ENCODE measurements around the gene BRD3. TPM values are rescaled to one million over a fixed set of nuclear protein-coding genes. Genes with fewer than 3 reads are reported as not detected.

The BRD3 gene
- total RNA-seq, 1 experiment from 2014 or later = 40.7 TPM

GRCh38 chr9:134063571-134064450, 4.0 kb downstream of the BRD3 start:
- RAD21 ChIA-PET (ENCODE audit: low non-redundant PET in 1 of 2, low total read pairs in 2 of 2, uncharacterized antibody in 2 of 2, unreplicated experiment in 2 of 2) = no interaction called here
- POLR2A ChIA-PET = no interaction called here
- CTCF ChIA-PET = no interaction called here

More at GRCh38 chr9:134063571-134064450, 4.0 kb downstream of the BRD3 start:
- H3K27ac ChIP-seq (ENCODE audit: low read depth, low read length) = no peak overlapping the region
- BruUV-seq (replicated peaks) = no TSS peak
- intact Hi-C loops (cut with micrococcal nuclease) = no loop called here
- no peak overlapping the region for H3K4me3 ChIP-seq (replicated peaks in 1 of 2; ENCODE audit: low read depth in 1 of 2, low read length in 2 of 2)
- no peaks in the 10 kb centered on the region for H3K9me2 ChIP-seq (ENCODE audit: insufficient read depth)
- TF ChIP-seq EZH2phosphoT487 (IDR thresholded peaks at IDR 0.05; ENCODE audit: borderline replicate concordance) (no peak), ZNF274 (IDR thresholded peaks at IDR 0.05; ENCODE audit: low read depth, low read length) (no peak), SRF (IDR thresholded peaks at IDR 0.05; ENCODE audit: low read depth) (no peak), MAX (IDR thresholded peaks at IDR 0.05) (no peak), CBX3 (IDR thresholded peaks at IDR 0.05; ENCODE audit: low read depth) (no peak), ZBTB33 (IDR thresholded peaks at IDR 0.05; ENCODE audit: extremely low read depth, insufficient replicate concordance, low read length) (no peak), EZH2 (IDR thresholded peaks at IDR 0.05) (no peak), TCF7L2 (IDR thresholded peaks at IDR 0.05; ENCODE audit: borderline replicate concordance, extremely low read depth, insufficient read depth, insufficient read length) (no peak), SP1 (IDR thresholded peaks at IDR 0.05; ENCODE audit: low read depth) (no peak), CTCF (IDR thresholded peaks at IDR 0.05 in 2 of 3, conservative IDR thresholded peaks at IDR 0.05 in 1 of 3; ENCODE audit: borderline replicate concordance in 1 of 3, insufficient read depth in 1 of 3, low read depth in 2 of 3, low read length in 2 of 3) (no peak), FOSL1 (IDR thresholded peaks at IDR 0.05; ENCODE audit: low read depth) (no peak), RAD21 (IDR thresholded peaks at IDR 0.05; ENCODE audit: low read depth) (no peak), POLR2AphosphoS5 (IDR thresholded peaks at IDR 0.05; ENCODE audit: low read depth, low read length) (no peak), ELF1 (IDR thresholded peaks at IDR 0.05; ENCODE audit: borderline replicate concordance, low read depth) (no peak), SIN3A (IDR thresholded peaks at IDR 0.05; ENCODE audit: low read depth) (no peak)
- H2AFZ ChIP-seq (ENCODE audit: low read depth, low read length, poor library complexity, severe bottlenecking) = no peak overlapping the region
- peaks cover 60% of the 10 kb centered on the region for H3K79me2 ChIP-seq (ENCODE audit: insufficient read depth, low read length)
- H3K36me3 ChIP-seq (ENCODE audit: control insufficient read depth in 1 of 2, insufficient read depth in 2 of 2, low read length in 2 of 2) = no peaks in the 10 kb centered on the region
- H3K27me3 ChIP-seq (ENCODE audit: insufficient read depth, low read length) = no peaks in the 10 kb centered on the region
- H4K20me1 ChIP-seq (ENCODE audit: insufficient read depth) = no peaks in the 10 kb centered on the region
- DNase-seq (ENCODE audit: low read depth, low spot score) = no peak
- no peak overlapping the region for H3K4me2 ChIP-seq (ENCODE audit: low read length)
- no peaks in the 10 kb centered on the region for H3K9me3 ChIP-seq (ENCODE audit: control insufficient read depth in 1 of 2, insufficient read depth in 1 of 2, low read depth in 1 of 2, low read length in 2 of 2)
- ATAC-seq = no peak
- no peak overlapping the region for H3K9ac ChIP-seq (ENCODE audit: low read length)
- peaks cover 10 to 15% of the 10 kb centered on the region in 2 experiments; a peak in 3 of 4 replicates for H3K4me1 ChIP-seq (ENCODE audit: control insufficient read depth in 1 of 2, insufficient read depth in 2 of 2, low read length in 2 of 2)

Data from HCT116 (cell line).